Measurements from ENCODE around the gene EYS.

GRCh38 chr6:63806573-63806913 is 1900.5 kb downstream of the EYS start:
- TF ChIP-seq EZH2phosphoT487 (IDR thresholded peaks at IDR 0.05; ENCODE audit: insufficient read depth, low read depth) (no peak), EZH2 (IDR thresholded peaks at IDR 0.05; ENCODE audit: insufficient read depth, poor library complexity, severe bottlenecking) (no peak)

Measured in GM23248 (cell line).